Pancreas (tissue), 10 donors: ENCODE data around the gene UNC5CL. TPM values are rescaled to one million over a fixed set of nuclear protein-coding genes. Genes with fewer than 3 reads are reported as not detected.

Experiments
- ATAC-seq, 4 donors: fragments of 200-7000 bp; cut with Tn5 transposase; one replicate each; pipeline versions ENCODE4 v1.8.0 to v1.9.1; 2020; ENCODE audit warnings: mild to moderate bottlenecking in 4 of 4, moderate library complexity in 4 of 4
- DNase-seq, 6 donors: peaks; one replicate each; pipeline ENCODE4 v3.0.0-alpha.2; 2020
- FAIRE-seq: peaks from 2 replicates; lab custom pipeline; 2012; peaks lifted over from hg19 to GRCh38; lab: Jason Lieb, UNC
- H3K27ac ChIP-seq, 4 donors: fragments of 200-600 bp; sonication (generic); 1 replicate in 3 of 4; 2 replicates in 1 of 4; pipeline versions ENCODE4 v1.5.0 to v1.8.0; 2020
- H3K27me3 ChIP-seq, 4 donors: fragments of 200-600 bp; one replicate each; pipeline ENCODE4 v1.8.0; 2021
- H3K36me3 ChIP-seq, 3 donors: fragments of 200-600 bp; sonication (generic) in 1 of 3; one replicate each; pipeline versions ENCODE4 v1.5.0 to v1.8.0; 2020 to 2021
- H3K4me1 ChIP-seq, 3 donors: fragments of 200-600 bp; one replicate each; pipeline ENCODE4 v1.8.0; 2021
- H3K4me3 ChIP-seq, 4 donors: fragments of 200-600 bp; sonication (generic) in 2 of 4; one replicate each; pipeline versions ENCODE4 v1.5.0 to v1.8.0; 2020 to 2021
- H3K9me3 ChIP-seq, 4 donors: fragments of 200-600 bp; one replicate each; pipeline ENCODE4 v1.8.0; 2021
- WGBS, 2 donors: extraction: QIAGEN DNeasy Blood & Tissue Kit; methylation state at CpG; one replicate each; pipeline ENCODE4 v1.1.7; 2013; 5-methylcytosine and 5-hydroxymethylcytosine counted together
- intact Hi-C, 3 donors: fragments of 100-400 bp; cut with DNase I; formaldehyde crosslinking; loops; one replicate each; pipeline versions ENCODE4 v1.11.1 to v1.14.2; 2022
- polyA plus RNA-seq, 2 donors: library from polyadenylated mRNA; stranded (reverse); fragments of 200-250 nt; gene quantifications; one replicate each; pipeline ENCODE4 v1.2.3, GENCODE V29; 2013
- total RNA-seq, 6 donors: library from RNA; stranded (reverse); fragmentation: NEBNext Ultra II Directional in 4 of 6; extraction: Animal tissue kit (Norgen Biotek cat#: 25700) in 4 of 6; gene quantifications; one replicate each; pipeline versions ENCODE4 v1.2.1 to v1.2.4, GENCODE V29; 2021 to 2023
- TF ChIP-seq, protein P1 (sequence below), 4 donors: fragments of 200-600 bp; sonication (generic) in 3 of 4; IDR thresholded peaks; one replicate each; pipeline versions ENCODE4 v1.5.0 to v1.8.0; 2021; ENCODE audit warnings: antibody characterized with exemption in 4 of 4
- donor health status: healthy with polysubstance abuse.
- donor health status: DM: no; HTN: no; CAD: no; lungs with moderate emphysema.
- donor health status: DM: no; HTN: no; CAD: no.
- donor health status: control.
- donor health status: control.
- donor health status: Bipolar disorder and iron deficiency.
- donor health status: DM: yes; HTN: yes; CAD: no.
- donor health status: DM: no; HTN: no; CAD: no.
- donor health status: DM: no; HTN: no; CAD: no.
- donor health status: DM: yes; HTN: yes; CAD: no.

Gene UNC5CL
- total and polyA plus RNA-seq, 8 donors = 7.2 to 40.6 (median 23.2) TPM

DNA sequence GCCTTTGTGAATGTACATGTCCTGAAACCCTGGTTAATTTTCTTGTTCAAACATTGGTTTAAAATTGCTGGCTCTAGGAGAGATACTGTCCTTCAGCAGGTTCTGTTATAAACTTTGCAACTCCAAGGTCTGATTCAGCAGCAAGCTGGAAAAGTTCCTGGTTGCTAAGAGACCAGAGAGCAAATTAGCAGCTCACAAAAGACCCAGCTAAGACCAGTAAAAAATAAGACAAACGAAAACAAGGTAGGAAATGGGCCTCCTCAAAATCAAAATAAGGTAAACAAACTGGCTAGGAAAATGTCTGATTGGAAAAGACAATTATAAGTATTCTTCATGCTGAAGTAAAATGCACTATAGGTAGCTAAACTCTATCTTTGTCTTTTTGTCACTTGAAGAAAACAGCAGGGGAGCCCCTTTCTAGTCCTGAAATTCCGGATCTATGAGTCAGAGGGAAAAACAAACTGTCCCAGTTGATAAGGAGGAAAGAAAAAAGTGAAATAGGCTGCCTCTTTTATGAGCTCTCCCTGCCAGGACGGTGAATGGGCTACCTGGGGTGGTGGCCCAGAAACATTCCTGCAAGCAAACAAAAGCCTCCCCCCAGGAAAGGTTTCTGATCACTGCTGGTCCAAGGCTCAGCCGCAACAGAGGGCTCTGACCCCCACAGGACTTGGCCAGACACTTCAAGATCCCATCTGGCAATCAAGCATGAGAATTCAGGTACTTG, 41.6 kb downstream of the UNC5CL start:
- FAIRE-seq = no peak
- peak overlapping the region; percentile 79 to 91 (median 89) for H3K27ac ChIP-seq
- peaks cover 55 to 64% (median 62%) of the 10 kb centered on the region in 3 donors for H3K4me1 ChIP-seq
- intact Hi-C loops = no loop called here
- no peaks in the 10 kb centered on the region for H3K36me3 ChIP-seq
- WGBS, 2 donors = 8 to 13% methylated on average over 4 of the region's 4 CpGs
- no peaks in the 10 kb centered on the region for H3K27me3 ChIP-seq
- DNase-seq = peak in 4 of 6 donors; percentile 56 to 74 (median 68)
- peak; percentile 70 to 76 (median 74) for ATAC-seq
- TF ChIP-seq, protein P1, sequence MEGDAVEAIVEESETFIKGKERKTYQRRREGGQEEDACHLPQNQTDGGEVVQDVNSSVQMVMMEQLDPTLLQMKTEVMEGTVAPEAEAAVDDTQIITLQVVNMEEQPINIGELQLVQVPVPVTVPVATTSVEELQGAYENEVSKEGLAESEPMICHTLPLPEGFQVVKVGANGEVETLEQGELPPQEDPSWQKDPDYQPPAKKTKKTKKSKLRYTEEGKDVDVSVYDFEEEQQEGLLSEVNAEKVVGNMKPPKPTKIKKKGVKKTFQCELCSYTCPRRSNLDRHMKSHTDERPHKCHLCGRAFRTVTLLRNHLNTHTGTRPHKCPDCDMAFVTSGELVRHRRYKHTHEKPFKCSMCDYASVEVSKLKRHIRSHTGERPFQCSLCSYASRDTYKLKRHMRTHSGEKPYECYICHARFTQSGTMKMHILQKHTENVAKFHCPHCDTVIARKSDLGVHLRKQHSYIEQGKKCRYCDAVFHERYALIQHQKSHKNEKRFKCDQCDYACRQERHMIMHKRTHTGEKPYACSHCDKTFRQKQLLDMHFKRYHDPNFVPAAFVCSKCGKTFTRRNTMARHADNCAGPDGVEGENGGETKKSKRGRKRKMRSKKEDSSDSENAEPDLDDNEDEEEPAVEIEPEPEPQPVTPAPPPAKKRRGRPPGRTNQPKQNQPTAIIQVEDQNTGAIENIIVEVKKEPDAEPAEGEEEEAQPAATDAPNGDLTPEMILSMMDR (IDR thresholded peaks at IDR 0.05) = no peak
- H3K9me3 ChIP-seq = no peaks in the 10 kb centered on the region
- H3K4me3 ChIP-seq = peak overlapping the region in 2 of 4 donors; percentile 22 to 23

DNA sequence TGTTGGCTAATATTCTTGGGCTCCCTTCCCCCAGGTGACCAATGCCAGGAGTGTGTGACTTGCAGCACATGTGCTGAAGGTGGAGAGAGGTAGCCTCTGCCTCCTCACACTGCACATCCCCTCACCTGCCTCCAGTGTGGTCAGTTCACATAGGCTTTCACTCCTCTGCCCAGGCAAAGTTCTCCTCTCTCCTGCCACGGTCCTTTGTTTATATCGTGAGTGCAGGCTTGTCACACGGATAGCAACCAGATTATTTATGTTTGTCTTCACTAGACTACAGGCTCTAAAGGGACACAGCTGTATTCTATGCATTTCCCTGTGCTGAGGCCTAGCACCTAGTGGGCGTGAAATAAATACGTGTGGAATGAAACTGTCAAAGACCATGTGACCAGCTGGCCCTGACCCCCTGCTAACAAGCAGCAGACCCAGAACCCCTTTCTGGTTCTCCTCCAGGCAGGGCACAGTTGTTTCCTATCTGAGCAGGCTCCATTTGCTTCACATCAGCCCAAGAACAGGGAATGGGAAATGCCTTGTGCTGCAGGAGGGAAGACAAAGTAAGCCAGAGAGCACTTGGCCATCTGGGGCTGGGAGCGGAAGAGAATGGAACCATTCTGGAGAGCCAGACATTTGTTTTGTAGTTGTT, 42.3 kb downstream of the UNC5CL start:
- no peaks in the 10 kb centered on the region for H3K36me3 ChIP-seq
- DNase-seq = peak in 5 of 6 donors; percentile 73 to 91 (median 79)
- no peaks in the 10 kb centered on the region for H3K9me3 ChIP-seq
- H3K27me3 ChIP-seq = no peaks in the 10 kb centered on the region
- peak overlapping the region in 1 of 4 donors; percentile 6 for H3K4me3 ChIP-seq
- peak overlapping the region; percentile 79 to 91 (median 89) for H3K27ac ChIP-seq
- no peak for FAIRE-seq
- 12% methylated on average over 6 of the region's 6 CpGs for WGBS, 2 donors
- peaks cover 55 to 64% (median 62%) of the 10 kb centered on the region in 3 donors for H3K4me1 ChIP-seq
- intact Hi-C loops = no loop called here
- TF ChIP-seq, protein P1 (IDR thresholded peaks at IDR 0.05) = no peak
- ATAC-seq = peak; percentile 73 to 82 (median 74)

DNA sequence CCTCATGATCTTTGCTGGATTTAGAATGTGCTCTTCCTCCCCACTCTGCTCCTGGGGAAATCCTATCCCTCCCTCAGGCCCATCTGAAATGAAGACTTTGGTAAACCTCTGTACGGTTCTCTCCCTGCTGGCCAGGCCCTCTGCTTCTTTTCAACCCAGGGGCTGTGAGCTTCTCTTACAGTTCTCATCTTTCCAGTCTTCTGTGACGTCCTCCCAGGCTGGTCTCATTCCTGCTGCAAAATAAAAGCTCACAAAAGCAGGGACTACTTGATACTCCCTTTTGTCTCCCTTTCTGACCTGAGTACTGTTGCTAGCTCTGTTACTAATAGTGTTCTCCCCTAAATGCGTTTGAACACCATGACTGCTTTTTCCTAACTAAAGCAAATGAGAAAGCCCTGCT, 46.3 kb downstream of the UNC5CL start:
- 88 to 92% methylated on average over 3 of the region's 3 CpGs for WGBS, 2 donors
- DNase-seq (no peak), ATAC-seq (no peak), FAIRE-seq (no peak)
- Histone ChIP-seq H3K9me3 (no peaks in the 10 kb centered on the region), H3K4me3 (no peak overlapping the region), H3K27me3 (no peaks in the 10 kb centered on the region), H3K36me3 (no peaks in the 10 kb centered on the region), H3K27ac (no peak overlapping the region), H3K4me1 (peaks cover 31 to 35% (median 31%) of the 10 kb centered on the region in 3 donors)
- TF ChIP-seq, protein P1 (IDR thresholded peaks at IDR 0.05) = no peak
- intact Hi-C loops = no loop called here

DNA sequence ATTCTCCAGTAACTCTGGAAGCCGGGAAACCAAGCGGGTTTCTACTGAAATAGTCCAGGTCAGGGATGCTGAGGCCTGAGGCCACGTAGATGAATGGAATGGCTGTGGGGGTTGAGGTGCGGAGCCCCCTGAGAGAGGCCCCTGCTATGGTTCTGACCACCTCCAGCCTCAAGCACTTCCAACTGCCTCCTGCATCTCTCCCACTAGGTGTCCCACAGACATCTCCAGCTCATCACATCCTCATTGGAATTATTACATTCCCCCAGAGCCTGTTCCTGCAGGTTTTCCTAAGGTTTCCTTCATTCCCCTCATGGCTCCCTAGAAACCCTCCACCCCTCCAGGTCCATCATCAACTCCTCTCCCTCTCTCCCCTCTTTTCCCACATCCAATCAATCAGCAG, 48.7 kb downstream of the UNC5CL start:
- Histone ChIP-seq H3K27ac (no peak overlapping the region), H3K9me3 (no peaks in the 10 kb centered on the region), H3K4me1 (peaks cover 8 to 17% (median 14%) of the 10 kb centered on the region in 3 donors), H3K4me3 (no peak overlapping the region), H3K36me3 (no peaks in the 10 kb centered on the region), H3K27me3 (no peaks in the 10 kb centered on the region)
- 96 to 99% methylated on average over 4 of the region's 4 CpGs for WGBS, 2 donors
- FAIRE-seq = no peak
- intact Hi-C loops = no loop called here
- TF ChIP-seq, protein P1 (IDR thresholded peaks at IDR 0.05) = no peak
- no peak for DNase-seq
- ATAC-seq = no peak
